SK-N-SH treated with all-trans-retinoic acid at 6 μM for 48 hours (cell line): Measurements from ENCODE around the gene CRIP3.

Experiments used
- ATAC-seq: fragments of 200-7000 bp; cut with Tn5 transposase; 3 replicates; pipeline ENCODE4 v1.9.1; 2020; ENCODE audit warnings: mild to moderate bottlenecking, moderate library complexity
- ARNTL ChIP-seq: fragments of 450-650 bp; formaldehyde crosslinking; IDR thresholded peaks from 2 replicates; pipeline ENCODE4 v1.5.0; 2020; ENCODE audit warnings: low read depth, mild to moderate bottlenecking, moderate library complexity, borderline replicate concordance
- BACH2 ChIP-seq: fragments of 250-450 bp; sonication (Bioruptor Pico); IDR thresholded peaks from 2 replicates; pipeline ENCODE4 v1.9.0; 2021; ENCODE audit warnings: mild to moderate bottlenecking, borderline replicate concordance
- CSDC2 ChIP-seq: fragments of 250-450 bp; sonication (Bioruptor Pico); IDR thresholded peaks from 2 replicates; pipeline ENCODE4 v1.5.0; 2020; ENCODE audit warnings: mild to moderate bottlenecking, moderate library complexity
- ESRRG ChIP-seq: fragments of 250-450 bp; sonication (Bioruptor Pico); IDR thresholded peaks from 2 replicates; pipeline ENCODE4 v1.6.1; 2021; ENCODE audit warnings: mild to moderate bottlenecking
- GLIS3 ChIP-seq: fragments of 250-450 bp; sonication (Bioruptor Pico); IDR thresholded peaks from 2 replicates; pipeline ENCODE4 v1.5.0; 2020; ENCODE audit warnings: mild to moderate bottlenecking, moderate library complexity
- ISL1 ChIP-seq: fragments of 250-450 bp; sonication (Bioruptor Pico); IDR thresholded peaks from 2 replicates; pipeline ENCODE4 v2.1.2; 2022; ENCODE audit warnings: mild to moderate bottlenecking, moderate library complexity
- OSR1 ChIP-seq: fragments of 250-450 bp; sonication (Bioruptor Pico); IDR thresholded peaks from 2 replicates; pipeline ENCODE4 v1.8.0; 2022; ENCODE audit warnings: moderate library complexity, mild to moderate bottlenecking, inconsistent platforms
- PPARA ChIP-seq: fragments of 250-450 bp; sonication (Bioruptor Pico); IDR thresholded peaks from 2 replicates; pipeline ENCODE4 v1.5.0; 2020; ENCODE audit warnings: mild to moderate bottlenecking, borderline replicate concordance
- RARB ChIP-seq: fragments of 250-450 bp; sonication (Bioruptor Pico); IDR thresholded peaks from 2 replicates; pipeline ENCODE4 v1.8.0; 2021; ENCODE audit warnings: mild to moderate bottlenecking, moderate library complexity
- SNAI2 ChIP-seq: fragments of 250-450 bp; sonication (Bioruptor Pico); IDR thresholded peaks from 2 replicates; pipeline ENCODE4 v1.5.0; 2020; ENCODE audit warnings: mild to moderate bottlenecking, moderate library complexity
- TOX ChIP-seq: fragments of 250-450 bp; sonication (Bioruptor Pico); IDR thresholded peaks from 2 replicates; pipeline ENCODE4 v1.8.0; 2021; ENCODE audit warnings: mild to moderate bottlenecking, moderate library complexity, borderline replicate concordance
- ZC3H10 ChIP-seq: fragments of 250-450 bp; sonication (Bioruptor Pico); IDR thresholded peaks from 2 replicates; pipeline ENCODE4 v1.5.1; 2021; ENCODE audit warnings: mild to moderate bottlenecking, moderate library complexity
- ZFP3 ChIP-seq: fragments of 250-450 bp; sonication (Bioruptor Pico); IDR thresholded peaks from 2 replicates; pipeline ENCODE4 v1.5.0; 2020; ENCODE audit warnings: mild to moderate bottlenecking, moderate library complexity
- ZFP30 ChIP-seq: fragments of 450-650 bp; formaldehyde crosslinking; IDR thresholded peaks from 2 replicates; pipeline ENCODE4 v1.5.0; 2022; ENCODE audit warnings: mild to moderate bottlenecking, moderate library complexity
- ZNF565 ChIP-seq: fragments of 450-650 bp; formaldehyde crosslinking; conservative IDR thresholded peaks from 2 replicates; pipeline ENCODE4 v1.5.0; 2020; ENCODE audit warnings: low read depth, mild to moderate bottlenecking, moderate library complexity
- ZNF70 ChIP-seq: fragments of 450-650 bp; formaldehyde crosslinking; IDR thresholded peaks from 2 replicates; pipeline ENCODE4 v1.5.0; 2020; ENCODE audit warnings: mild to moderate bottlenecking, moderate library complexity
- ZNF8 ChIP-seq: fragments of 450-650 bp; formaldehyde crosslinking; IDR thresholded peaks from 2 replicates; pipeline ENCODE4 v1.5.0; 2020; ENCODE audit warnings: mild to moderate bottlenecking, moderate library complexity
- TF ChIP-seq, protein P1 (sequence below): fragments of 250-450 bp; sonication (Bioruptor Pico); IDR thresholded peaks from 2 replicates; pipeline ENCODE4 v1.8.0; 2021; ENCODE audit warnings: low read depth, mild to moderate bottlenecking, moderate library complexity, borderline replicate concordance
- TF ChIP-seq, protein P2 (sequence below): fragments of 250-450 bp; sonication (Bioruptor Pico); IDR thresholded peaks from 2 replicates; pipeline ENCODE4 v1.5.1; 2020; ENCODE audit warnings: low read depth, mild to moderate bottlenecking, moderate library complexity
- TF ChIP-seq, protein P3 (sequence below): fragments of 250-450 bp; sonication (Bioruptor Pico); IDR thresholded peaks from 2 replicates; pipeline ENCODE4 v1.5.0; 2020; ENCODE audit warnings: mild to moderate bottlenecking, moderate library complexity
- TF ChIP-seq, protein P4 (sequence below): fragments of 250-450 bp; sonication (Bioruptor Pico); IDR thresholded peaks from 2 replicates; pipeline ENCODE4 v1.8.0; 2020; ENCODE audit warnings: mild to moderate bottlenecking, moderate library complexity, borderline replicate concordance

Gene CRIP3

DNA sequence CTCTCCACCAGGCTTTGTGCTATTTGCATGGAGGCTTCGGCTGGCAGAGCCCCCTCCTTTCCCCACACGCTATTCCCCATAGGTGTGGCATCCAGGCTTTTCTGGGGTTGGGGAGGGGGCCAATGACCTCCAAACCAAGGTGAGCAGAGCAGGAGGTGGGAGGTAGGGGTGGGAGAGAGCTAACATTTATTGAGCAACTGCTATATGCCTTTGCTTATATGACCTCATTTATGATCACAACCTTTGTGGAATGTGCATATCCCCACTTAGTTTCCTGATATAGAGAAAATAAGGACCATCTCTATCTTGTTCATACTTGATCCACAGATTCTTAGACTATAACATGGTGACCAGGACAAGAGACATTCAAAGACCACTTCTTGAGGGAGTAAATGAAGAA is 28.4 kb downstream of the CRIP3 start:
- TF ChIP-seq, protein P1, sequence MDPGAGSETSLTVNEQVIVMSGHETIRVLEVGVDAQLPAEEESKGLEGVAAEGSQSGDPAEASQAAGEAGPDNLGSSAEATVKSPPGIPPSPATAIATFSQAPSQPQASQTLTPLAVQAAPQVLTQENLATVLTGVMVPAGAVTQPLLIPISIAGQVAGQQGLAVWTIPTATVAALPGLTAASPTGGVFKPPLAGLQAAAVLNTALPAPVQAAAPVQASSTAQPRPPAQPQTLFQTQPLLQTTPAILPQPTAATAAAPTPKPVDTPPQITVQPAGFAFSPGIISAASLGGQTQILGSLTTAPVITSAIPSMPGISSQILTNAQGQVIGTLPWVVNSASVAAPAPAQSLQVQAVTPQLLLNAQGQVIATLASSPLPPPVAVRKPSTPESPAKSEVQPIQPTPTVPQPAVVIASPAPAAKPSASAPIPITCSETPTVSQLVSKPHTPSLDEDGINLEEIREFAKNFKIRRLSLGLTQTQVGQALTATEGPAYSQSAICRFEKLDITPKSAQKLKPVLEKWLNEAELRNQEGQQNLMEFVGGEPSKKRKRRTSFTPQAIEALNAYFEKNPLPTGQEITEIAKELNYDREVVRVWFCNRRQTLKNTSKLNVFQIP = no peak
- TF ChIP-seq TOX = no peak
- TF ChIP-seq ISL1 (CRISPR knock-in tag) = no peak
- TF ChIP-seq ZNF565 (CRISPR knock-in tag) = no peak
- no peak for TF ChIP-seq ZNF70 (CRISPR knock-in tag)
- TF ChIP-seq, protein P2, sequence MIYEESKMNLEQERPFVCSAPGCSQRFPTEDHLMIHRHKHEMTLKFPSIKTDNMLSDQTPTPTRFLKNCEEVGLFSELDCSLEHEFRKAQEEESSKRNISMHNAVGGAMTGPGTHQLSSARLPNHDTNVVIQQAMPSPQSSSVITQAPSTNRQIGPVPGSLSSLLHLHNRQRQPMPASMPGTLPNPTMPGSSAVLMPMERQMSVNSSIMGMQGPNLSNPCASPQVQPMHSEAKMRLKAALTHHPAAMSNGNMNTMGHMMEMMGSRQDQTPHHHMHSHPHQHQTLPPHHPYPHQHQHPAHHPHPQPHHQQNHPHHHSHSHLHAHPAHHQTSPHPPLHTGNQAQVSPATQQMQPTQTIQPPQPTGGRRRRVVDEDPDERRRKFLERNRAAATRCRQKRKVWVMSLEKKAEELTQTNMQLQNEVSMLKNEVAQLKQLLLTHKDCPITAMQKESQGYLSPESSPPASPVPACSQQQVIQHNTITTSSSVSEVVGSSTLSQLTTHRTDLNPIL = no peak
- TF ChIP-seq BACH2 (CRISPR knock-in tag) = no peak
- TF ChIP-seq ARNTL (CRISPR knock-in tag) = no peak
- no peak for TF ChIP-seq OSR1
- no peak for TF ChIP-seq ZC3H10
- TF ChIP-seq, protein P3, sequence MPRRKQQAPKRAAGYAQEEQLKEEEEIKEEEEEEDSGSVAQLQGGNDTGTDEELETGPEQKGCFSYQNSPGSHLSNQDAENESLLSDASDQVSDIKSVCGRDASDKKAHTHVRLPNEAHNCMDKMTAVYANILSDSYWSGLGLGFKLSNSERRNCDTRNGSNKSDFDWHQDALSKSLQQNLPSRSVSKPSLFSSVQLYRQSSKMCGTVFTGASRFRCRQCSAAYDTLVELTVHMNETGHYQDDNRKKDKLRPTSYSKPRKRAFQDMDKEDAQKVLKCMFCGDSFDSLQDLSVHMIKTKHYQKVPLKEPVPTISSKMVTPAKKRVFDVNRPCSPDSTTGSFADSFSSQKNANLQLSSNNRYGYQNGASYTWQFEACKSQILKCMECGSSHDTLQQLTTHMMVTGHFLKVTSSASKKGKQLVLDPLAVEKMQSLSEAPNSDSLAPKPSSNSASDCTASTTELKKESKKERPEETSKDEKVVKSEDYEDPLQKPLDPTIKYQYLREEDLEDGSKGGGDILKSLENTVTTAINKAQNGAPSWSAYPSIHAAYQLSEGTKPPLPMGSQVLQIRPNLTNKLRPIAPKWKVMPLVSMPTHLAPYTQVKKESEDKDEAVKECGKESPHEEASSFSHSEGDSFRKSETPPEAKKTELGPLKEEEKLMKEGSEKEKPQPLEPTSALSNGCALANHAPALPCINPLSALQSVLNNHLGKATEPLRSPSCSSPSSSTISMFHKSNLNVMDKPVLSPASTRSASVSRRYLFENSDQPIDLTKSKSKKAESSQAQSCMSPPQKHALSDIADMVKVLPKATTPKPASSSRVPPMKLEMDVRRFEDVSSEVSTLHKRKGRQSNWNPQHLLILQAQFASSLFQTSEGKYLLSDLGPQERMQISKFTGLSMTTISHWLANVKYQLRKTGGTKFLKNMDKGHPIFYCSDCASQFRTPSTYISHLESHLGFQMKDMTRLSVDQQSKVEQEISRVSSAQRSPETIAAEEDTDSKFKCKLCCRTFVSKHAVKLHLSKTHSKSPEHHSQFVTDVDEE (CRISPR knock-in tag) = no peak
- no peak for TF ChIP-seq GLIS3 (CRISPR knock-in tag)
- TF ChIP-seq, protein P4, sequence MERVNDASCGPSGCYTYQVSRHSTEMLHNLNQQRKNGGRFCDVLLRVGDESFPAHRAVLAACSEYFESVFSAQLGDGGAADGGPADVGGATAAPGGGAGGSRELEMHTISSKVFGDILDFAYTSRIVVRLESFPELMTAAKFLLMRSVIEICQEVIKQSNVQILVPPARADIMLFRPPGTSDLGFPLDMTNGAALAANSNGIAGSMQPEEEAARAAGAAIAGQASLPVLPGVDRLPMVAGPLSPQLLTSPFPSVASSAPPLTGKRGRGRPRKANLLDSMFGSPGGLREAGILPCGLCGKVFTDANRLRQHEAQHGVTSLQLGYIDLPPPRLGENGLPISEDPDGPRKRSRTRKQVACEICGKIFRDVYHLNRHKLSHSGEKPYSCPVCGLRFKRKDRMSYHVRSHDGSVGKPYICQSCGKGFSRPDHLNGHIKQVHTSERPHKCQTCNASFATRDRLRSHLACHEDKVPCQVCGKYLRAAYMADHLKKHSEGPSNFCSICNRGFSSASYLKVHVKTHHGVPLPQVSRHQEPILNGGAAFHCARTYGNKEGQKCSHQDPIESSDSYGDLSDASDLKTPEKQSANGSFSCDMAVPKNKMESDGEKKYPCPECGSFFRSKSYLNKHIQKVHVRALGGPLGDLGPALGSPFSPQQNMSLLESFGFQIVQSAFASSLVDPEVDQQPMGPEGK (CRISPR knock-in tag) = no peak
- TF ChIP-seq ZFP3 (CRISPR knock-in tag) = no peak
- no peak for TF ChIP-seq ZFP30 (CRISPR knock-in tag)
- no peak for TF ChIP-seq PPARA (CRISPR knock-in tag)
- TF ChIP-seq ESRRG = no peak
- no peak for ATAC-seq

DNA sequence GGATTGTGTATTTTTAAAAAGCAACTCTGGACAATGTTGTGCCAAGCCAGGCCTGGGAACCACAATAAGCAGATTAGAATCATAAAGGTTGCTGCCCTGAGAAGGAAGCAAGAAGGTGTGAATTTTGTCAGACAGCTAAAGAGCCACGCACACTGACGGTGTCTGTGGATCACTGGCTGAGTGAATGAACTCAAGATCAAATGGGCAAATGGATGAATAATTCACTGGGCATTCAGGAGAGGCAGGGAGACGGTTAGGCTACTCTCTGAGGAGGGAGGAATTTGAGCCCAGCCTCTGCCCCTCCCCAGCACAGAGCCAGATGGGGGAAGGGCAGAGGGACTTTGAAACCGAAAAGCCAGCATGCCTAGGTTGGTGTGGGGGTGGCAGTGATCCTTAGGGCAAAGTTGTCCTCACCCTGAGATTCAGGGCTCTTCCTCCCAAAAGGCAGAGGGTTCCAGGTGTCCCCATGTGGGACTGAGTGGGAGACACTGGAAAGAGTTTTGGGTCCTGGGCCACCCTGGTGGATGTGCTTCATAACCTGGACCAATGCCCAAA is 30.0 kb downstream of the CRIP3 start:
- TF ChIP-seq RARB (CRISPR knock-in tag) (no peak), ZFP30 (CRISPR knock-in tag) (no peak), ZNF8 (CRISPR knock-in tag) (no peak), SNAI2 (CRISPR knock-in tag) (no peak), ZNF565 (CRISPR knock-in tag) (no peak), ZC3H10 (no peak), BACH2 (CRISPR knock-in tag) (no peak), ZFP3 (CRISPR knock-in tag) (no peak), ZNF70 (CRISPR knock-in tag) (no peak), GLIS3 (CRISPR knock-in tag) (no peak), CSDC2 (CRISPR knock-in tag) (no peak), ESRRG (no peak), OSR1 (no peak), ARNTL (CRISPR knock-in tag) (no peak), PPARA (CRISPR knock-in tag) (no peak), TOX (no peak)
- TF ChIP-seq, protein P2 = no peak
- TF ChIP-seq, protein P3 (CRISPR knock-in tag) = no peak
- TF ChIP-seq, protein P1 = no peak
- peak; percentile 51 for ATAC-seq
